ENCODE data around the gene RAI1.

Gene RAI1

DNA sequence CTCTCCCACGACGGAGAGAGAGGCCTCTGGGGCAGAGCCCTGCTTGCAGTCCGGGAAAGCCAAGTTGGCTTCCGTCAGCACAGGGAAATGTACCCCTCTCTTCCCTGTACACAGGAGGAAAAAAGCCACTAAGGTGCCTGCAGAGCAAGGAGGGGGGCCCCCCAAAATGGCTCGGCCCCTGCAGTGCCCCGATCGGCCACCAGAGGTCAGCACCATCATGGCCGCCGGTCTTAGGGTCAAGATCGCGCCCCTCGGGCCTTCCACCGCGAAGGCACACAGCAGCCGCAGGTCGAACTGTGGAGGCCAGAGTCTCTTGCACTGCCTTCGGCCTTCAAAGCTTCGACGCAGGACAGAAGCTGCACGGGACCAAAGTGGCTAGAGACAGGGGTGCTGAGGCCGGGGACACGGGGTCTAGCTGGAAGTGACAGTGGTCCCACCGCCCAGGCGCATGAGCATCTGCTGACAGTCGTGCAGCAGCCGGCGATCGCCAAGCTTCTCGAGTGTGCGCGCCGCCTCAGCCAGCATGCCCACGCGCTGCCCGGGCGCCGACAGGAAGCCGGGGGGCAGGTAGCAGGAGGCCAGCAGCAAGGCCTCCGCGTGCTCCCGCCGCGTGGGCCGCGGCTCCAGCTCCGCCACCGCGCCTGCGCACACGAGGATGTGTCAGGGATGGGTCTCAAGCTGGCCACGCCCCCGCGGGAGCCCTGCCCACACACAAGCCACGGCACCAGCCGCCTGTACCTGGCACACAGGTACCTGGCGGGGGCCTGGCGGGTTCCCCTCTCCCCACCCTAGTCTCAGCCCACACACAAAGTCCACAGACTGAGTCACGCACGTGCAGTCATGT is 131.2 kb downstream of the RAI1 start:
- Histone ChIP-seq H3K4me3 (ENCODE audit: low read length) (no peak overlapping the region), H3K36me3 (ENCODE audit: insufficient read depth, low read length) (peaks cover 27% of the 10 kb centered on the region), H2AFZ (ENCODE audit: low read depth, low read length) (no peak overlapping the region), H3K9me3 (ENCODE audit: low read length) (no peaks in the 10 kb centered on the region), H3K27me3 (ENCODE audit: insufficient read depth, low read length) (no peaks in the 10 kb centered on the region), H3K4me1 (ENCODE audit: insufficient read depth, low read length) (peaks cover 16% of the 10 kb centered on the region)

DNA sequence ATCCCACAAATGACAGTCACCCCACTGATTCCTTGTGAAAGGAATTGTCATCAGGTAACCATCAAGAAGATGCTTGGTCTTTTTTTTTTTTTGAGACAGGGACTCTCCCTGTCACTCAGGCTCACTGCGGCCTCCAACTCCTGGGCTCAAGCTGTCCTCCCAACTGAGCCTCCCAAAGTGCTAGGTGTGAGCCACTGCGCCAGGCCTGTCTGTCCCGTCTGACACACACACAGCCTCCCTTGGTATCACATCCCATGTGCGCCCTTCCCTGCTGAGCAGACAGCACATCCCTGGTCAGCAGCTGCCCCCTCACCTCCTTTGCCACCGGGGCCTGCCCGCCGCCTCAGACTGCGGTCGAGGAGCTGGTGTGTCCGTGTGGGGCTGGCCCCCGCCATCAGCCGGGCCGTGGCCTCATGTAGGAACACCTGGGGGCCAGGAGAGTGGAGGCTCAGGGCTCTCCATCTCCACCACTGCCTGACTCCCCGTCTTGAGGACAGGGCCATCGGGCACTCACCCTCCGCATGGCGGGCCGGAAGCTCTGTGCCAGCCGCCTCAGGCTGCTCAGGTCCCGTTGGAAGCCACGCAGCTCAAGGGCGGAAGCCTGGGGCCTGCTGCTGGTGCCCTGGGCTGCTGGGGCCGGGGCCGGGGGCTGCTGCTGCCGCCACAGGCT is 131.9 kb downstream of the RAI1 start:
- Histone ChIP-seq H3K9me3 (ENCODE audit: low read length) (no peaks in the 10 kb centered on the region), H3K36me3 (ENCODE audit: insufficient read depth, low read length) (peaks cover 23% of the 10 kb centered on the region), H3K4me3 (ENCODE audit: low read length) (no peak overlapping the region), H3K4me1 (ENCODE audit: insufficient read depth, low read length) (peaks cover 16% of the 10 kb centered on the region), H2AFZ (ENCODE audit: low read depth, low read length) (no peak overlapping the region), H3K27me3 (ENCODE audit: insufficient read depth, low read length) (no peaks in the 10 kb centered on the region)

DNA sequence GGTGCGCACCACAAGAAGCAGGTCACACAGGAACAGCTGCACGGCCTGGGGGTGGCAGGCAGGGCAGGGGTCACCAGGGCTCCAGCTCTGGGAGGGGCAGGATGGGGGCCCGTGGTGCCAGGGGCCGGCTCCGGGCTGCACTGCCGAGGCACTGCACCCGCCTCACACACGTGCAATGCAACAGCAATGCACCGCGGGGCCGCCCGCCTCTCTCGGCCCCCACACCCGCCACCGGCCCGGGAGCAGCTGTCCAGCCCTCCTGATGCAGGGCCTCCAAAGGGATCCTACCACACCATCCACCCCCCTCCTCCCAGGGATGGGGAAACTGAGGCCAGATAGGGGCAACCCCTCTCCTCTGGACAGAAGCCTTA is 132.5 kb downstream of the RAI1 start:
- H3K27me3 ChIP-seq (ENCODE audit: insufficient read depth, low read length) = no peaks in the 10 kb centered on the region
- no peak overlapping the region for H2AFZ ChIP-seq (ENCODE audit: low read depth, low read length)
- no peaks in the 10 kb centered on the region for H3K9me3 ChIP-seq (ENCODE audit: low read length)
- H3K4me1 ChIP-seq (ENCODE audit: insufficient read depth, low read length) = peaks cover 16% of the 10 kb centered on the region
- H3K36me3 ChIP-seq (ENCODE audit: insufficient read depth, low read length) = peaks cover 20% of the 10 kb centered on the region
- H3K4me3 ChIP-seq (ENCODE audit: low read length) = no peak overlapping the region

DNA sequence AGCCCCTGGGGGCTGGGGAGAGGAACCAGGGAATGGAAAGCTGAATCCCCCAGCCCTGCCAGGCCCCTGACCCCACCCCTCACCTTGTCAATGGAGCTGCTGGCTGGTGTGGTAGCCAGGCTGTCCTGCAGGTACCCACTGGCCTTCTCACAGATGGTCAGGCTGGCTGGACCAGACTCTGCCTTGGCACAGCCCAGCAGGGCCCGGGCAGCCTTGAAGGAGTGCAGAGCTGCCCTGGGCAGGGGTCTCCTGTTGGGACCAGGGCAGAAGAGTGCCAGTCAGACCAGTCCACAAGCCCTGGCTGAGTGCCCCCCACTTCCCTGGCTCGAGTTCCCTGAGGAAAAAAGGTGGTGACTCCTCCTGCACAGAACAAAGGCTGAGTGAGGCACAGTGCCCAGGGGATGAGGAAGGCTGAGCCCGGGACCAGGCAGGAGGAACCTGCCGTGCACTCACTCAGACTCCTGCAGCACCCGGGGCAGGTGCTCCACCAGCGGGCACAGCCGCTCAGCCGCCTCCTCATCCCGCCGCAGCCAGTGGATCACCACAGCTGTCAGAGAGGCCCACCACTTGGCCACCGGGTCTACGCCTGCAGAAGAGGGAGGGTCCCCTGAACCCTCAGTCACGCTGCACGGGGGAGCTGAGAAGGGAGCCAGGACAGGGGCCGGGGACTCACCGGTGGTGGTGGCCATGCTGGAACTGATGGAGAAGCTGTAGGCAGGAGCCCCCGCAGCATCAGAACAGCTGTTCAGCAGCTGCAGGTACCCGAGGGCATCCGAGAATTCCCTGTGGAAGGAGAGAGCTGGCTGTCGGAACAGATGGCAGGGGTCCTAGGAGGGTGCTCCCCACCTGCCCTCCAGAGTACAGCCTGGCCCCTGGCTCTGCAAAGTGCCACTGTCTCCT is 133.2 kb downstream of the RAI1 start:
- no peak overlapping the region for H3K4me3 ChIP-seq (ENCODE audit: low read length)
- H3K36me3 ChIP-seq (ENCODE audit: insufficient read depth, low read length) = peaks cover 19% of the 10 kb centered on the region
- H2AFZ ChIP-seq (ENCODE audit: low read depth, low read length) = no peak overlapping the region
- peaks cover 16% of the 10 kb centered on the region for H3K4me1 ChIP-seq (ENCODE audit: insufficient read depth, low read length)
- H3K27me3 ChIP-seq (ENCODE audit: insufficient read depth, low read length) = no peaks in the 10 kb centered on the region
- H3K9me3 ChIP-seq (ENCODE audit: low read length) = no peaks in the 10 kb centered on the region

DNA sequence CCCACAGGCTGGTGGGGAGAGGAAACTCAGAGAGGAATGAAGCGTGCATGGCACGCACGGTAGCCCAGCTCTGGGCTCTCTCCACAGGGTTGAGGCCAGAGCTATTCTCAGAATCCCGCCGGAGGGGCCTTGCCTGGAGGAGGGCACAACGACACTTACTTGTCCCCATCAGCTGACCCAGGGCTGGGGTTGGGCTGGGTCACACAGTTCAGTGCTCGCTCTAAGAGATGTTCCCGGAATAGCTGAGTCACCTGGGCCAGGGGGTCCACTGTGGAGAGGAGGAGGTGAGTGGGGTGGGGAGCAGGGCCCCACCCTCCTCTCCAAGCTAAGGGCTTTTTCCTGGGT is 133.8 kb downstream of the RAI1 start:
- Histone ChIP-seq H3K36me3 (ENCODE audit: insufficient read depth, low read length) (peaks cover 18% of the 10 kb centered on the region), H2AFZ (ENCODE audit: low read depth, low read length) (no peak overlapping the region), H3K27me3 (ENCODE audit: insufficient read depth, low read length) (no peaks in the 10 kb centered on the region), H3K4me1 (ENCODE audit: insufficient read depth, low read length) (peaks cover 16% of the 10 kb centered on the region), H3K9me3 (ENCODE audit: low read length) (no peaks in the 10 kb centered on the region), H3K4me3 (ENCODE audit: low read length) (no peak overlapping the region)

DNA sequence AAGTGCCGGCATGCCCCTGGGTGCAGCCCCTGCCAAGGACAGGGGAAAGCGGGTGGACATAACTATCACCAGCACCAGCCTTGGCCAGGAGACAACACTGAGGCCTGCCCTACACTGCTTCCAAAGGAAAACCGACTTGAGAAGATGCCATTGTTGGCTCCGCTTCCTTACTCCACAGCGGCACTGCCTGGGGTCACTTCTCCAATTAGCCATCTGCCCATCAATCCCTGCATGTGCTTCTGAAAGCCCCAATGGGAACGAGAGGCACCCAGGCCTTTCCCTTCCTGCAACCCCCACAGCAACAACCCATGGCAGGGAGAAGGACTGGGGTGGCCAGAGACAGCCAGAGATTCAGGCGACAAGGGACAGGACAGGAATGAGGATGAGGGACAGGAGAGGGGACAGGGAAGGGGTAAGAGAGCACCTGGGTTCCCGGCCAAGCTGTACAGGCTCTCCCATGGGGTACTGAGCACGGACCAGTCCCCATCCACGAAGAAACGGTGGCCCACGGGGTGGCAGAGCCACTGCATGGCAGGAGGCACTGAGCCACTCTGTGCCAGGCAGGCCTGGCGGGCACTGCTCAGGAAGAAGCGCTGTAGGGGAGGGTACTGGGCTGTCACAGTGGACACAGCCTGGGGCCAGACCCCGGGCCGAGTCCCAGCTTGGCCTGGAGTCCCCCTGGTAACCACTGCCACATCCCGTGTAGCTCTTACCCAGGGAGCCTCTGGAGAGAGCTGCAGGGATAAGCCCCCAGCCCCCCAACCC is 134.4 kb downstream of the RAI1 start:
- H3K4me3 ChIP-seq (ENCODE audit: low read length) = no peak overlapping the region
- peaks cover 12% of the 10 kb centered on the region for H3K36me3 ChIP-seq (ENCODE audit: insufficient read depth, low read length)
- H2AFZ ChIP-seq (ENCODE audit: low read depth, low read length) = no peak overlapping the region
- no peaks in the 10 kb centered on the region for H3K27me3 ChIP-seq (ENCODE audit: insufficient read depth, low read length)
- H3K9me3 ChIP-seq (ENCODE audit: low read length) = no peaks in the 10 kb centered on the region
- peaks cover 14% of the 10 kb centered on the region for H3K4me1 ChIP-seq (ENCODE audit: insufficient read depth, low read length)

DNA sequence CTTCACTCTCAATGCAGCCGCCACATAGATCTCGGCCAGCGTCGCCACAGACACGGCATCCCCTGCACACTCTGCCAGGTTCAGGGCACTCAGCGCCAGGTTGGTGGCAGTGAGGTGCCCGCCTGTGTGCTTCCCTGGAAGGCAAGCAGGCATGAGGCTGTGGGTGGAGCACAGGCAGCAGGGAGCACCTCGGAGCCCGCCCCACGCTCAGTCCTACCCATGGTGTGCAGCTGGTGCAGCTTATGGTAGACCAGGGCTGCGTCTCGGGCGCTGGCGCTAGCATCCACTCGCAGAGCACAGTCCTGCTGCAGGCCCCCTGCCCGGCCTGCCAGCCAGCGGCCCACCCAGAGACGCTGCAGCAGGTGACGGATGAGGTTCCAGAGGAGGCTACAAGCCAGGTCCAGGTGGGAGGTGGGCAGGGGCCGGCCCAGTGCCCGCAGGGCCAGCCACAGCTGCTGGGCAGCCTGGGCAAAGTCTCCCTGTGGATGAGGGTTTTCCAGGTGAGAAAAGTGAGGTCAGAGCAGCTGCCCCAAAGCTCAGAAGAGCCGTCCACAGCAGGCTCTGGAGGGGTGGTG is 135.1 kb downstream of the RAI1 start:
- H3K4me1 ChIP-seq (ENCODE audit: insufficient read depth, low read length) = peaks cover 10% of the 10 kb centered on the region
- peaks cover 8% of the 10 kb centered on the region for H3K36me3 ChIP-seq (ENCODE audit: insufficient read depth, low read length)

DNA sequence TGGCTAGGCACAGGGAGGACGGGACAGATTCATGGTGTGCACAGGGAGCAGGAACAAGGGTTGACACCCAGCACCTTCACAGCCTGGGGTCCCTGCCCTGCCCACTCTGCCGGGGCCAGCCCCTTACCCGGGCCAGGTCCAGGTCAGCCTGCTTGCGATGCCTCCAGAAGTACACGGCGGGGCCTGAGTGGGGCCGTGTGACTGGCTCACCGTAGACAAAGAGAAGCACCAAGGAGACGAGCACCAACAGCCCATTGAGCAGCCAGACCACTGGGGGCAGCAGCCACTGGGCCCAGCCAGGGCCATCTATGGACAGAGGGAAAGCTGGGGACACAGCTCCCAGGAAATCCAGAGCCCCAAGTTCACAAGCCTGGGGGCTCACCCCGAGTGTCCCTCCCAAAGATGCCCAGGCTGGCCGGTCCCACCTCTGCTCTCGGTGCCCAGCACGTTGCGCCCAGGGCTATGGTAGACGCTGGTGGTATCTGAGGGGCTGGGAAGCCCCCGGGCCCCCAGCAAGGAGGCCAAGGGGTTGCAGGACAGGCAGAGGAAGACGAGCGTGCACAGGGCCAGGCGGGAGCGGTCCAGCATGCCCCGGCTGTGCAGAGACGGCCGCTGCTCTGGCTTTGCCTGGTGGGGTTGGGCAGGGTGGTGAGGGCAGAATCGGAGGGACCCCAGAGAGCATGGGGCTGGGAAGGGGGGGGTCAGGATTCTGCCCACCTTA is 135.7 kb downstream of the RAI1 start:
- H3K4me3 ChIP-seq (ENCODE audit: low read length) = no peak overlapping the region
- no peaks in the 10 kb centered on the region for H3K27me3 ChIP-seq (ENCODE audit: insufficient read depth, low read length)
- H2AFZ ChIP-seq (ENCODE audit: low read depth, low read length) = no peak overlapping the region
- peaks cover 8% of the 10 kb centered on the region for H3K36me3 ChIP-seq (ENCODE audit: insufficient read depth, low read length)
- H3K4me1 ChIP-seq (ENCODE audit: insufficient read depth, low read length) = peaks cover 4% of the 10 kb centered on the region
- no peaks in the 10 kb centered on the region for H3K9me3 ChIP-seq (ENCODE audit: low read length)

More for the DNA sequence above, 135.1 kb downstream of the RAI1 start:
- Histone ChIP-seq H3K4me3 (ENCODE audit: low read length) (no peak overlapping the region), H3K27me3 (ENCODE audit: insufficient read depth, low read length) (no peaks in the 10 kb centered on the region), H3K9me3 (ENCODE audit: low read length) (no peaks in the 10 kb centered on the region), H2AFZ (ENCODE audit: low read depth, low read length) (no peak overlapping the region)

DNA sequence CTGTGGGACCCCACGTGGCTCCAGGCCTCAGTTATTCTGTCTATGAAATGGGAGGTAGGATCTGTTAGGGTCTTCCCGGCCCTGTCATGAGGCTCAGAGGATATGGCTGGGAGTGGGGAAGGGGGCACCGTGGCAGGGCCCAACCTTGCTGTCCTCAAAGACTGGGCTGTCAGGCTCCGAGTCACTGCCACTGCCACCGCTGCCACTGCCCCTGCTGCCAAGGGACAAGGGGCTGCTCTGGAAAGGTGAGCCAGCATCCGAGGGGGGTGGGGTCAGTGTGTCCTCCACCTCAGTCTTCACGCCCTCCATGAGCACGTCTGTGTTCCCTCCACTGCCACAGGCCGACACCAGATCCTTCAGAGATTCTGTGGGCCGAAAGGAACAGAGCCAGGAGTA is 136.3 kb downstream of the RAI1 start:
- no peak overlapping the region for H2AFZ ChIP-seq (ENCODE audit: low read depth, low read length)
- no peak overlapping the region for H3K4me3 ChIP-seq (ENCODE audit: low read length)
- peaks cover 3% of the 10 kb centered on the region for H3K4me1 ChIP-seq (ENCODE audit: insufficient read depth, low read length)
- no peaks in the 10 kb centered on the region for H3K9me3 ChIP-seq (ENCODE audit: low read length)
- no peaks in the 10 kb centered on the region for H3K27me3 ChIP-seq (ENCODE audit: insufficient read depth, low read length)
- H3K36me3 ChIP-seq (ENCODE audit: insufficient read depth, low read length) = peaks cover 8% of the 10 kb centered on the region

DNA sequence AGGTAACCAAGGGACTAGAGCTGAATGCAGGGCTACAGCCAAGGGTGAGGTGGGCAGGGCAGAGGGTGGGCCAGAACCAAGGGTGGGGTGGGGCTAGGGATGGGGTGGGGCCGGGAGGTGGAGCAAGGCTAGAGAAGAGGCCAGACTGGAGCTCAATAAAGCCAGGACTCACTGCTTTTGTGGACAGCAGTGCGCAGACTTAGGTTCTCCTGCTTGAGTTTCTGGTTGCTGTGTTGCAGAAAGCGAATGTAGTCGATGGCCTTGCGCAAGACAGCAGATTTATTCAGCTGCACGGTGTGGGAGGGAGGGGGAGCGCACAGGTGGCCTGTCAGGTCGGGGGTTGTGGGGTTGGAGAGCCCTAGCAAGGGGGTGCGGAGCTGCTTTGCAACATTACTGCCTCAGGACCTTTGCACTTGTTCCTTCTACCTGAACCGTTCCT is 136.8 kb downstream of the RAI1 start:
- Histone ChIP-seq H2AFZ (ENCODE audit: low read depth, low read length) (no peak overlapping the region), H3K4me3 (ENCODE audit: low read length) (no peak overlapping the region), H3K36me3 (ENCODE audit: insufficient read depth, low read length) (peaks cover 5% of the 10 kb centered on the region), H3K4me1 (ENCODE audit: insufficient read depth, low read length) (peaks cover 8% of the 10 kb centered on the region), H3K9me3 (ENCODE audit: low read length) (no peaks in the 10 kb centered on the region), H3K27me3 (ENCODE audit: insufficient read depth, low read length) (no peaks in the 10 kb centered on the region)

DNA sequence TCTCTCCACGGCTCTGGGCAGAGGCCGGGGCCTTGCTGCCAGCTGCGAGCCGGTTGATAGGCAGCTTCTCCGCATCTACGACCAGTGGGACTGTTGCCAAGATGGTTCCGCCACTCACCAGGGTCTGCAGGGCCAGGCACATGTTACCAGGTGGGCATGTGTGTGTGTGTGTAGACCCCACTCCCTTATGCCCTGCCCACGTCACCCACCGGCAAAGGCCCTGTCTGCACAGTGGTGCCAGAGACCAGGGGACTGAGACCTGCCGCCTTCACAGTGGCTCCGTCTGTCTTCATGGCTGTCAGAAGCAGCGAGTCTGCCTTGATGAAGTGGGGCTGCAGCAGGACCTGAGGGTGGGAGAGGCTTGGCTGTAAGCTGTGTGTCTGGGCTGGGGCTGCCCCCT is 137.9 kb downstream of the RAI1 start:
- no peak overlapping the region for H2AFZ ChIP-seq (ENCODE audit: low read depth, low read length)
- H3K4me1 ChIP-seq (ENCODE audit: insufficient read depth, low read length) = peaks cover 15% of the 10 kb centered on the region
- H3K4me3 ChIP-seq (ENCODE audit: low read length) = no peak overlapping the region
- H3K27me3 ChIP-seq (ENCODE audit: insufficient read depth, low read length) = no peaks in the 10 kb centered on the region
- no peaks in the 10 kb centered on the region for H3K9me3 ChIP-seq (ENCODE audit: low read length)
- H3K36me3 ChIP-seq (ENCODE audit: insufficient read depth, low read length) = peaks cover 4% of the 10 kb centered on the region

DNA sequence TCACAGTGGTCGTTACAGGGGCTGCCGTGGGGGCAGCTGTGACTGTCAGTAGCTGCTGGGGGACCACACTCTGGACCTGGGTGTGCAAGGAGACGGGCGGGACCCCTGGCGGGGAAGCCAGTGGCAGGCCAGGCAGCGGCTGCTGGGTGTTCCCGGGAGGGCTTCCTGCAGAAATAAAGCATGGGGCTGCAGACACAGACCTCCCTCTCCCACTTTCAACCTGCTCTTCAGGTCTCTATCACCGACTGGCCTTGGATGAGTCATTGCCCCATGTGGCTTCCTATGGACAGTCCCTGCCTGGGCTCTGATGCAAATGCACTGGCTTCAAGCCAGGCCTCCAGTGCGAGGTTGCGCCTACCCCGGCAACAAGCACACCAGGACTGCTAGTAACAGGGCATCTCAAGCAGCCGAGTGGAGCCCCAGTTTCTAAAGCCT is 138.3 kb downstream of the RAI1 start:
- Histone ChIP-seq H2AFZ (ENCODE audit: low read depth, low read length) (no peak overlapping the region), H3K9me3 (ENCODE audit: low read length) (no peaks in the 10 kb centered on the region), H3K4me3 (ENCODE audit: low read length) (no peak overlapping the region), H3K27me3 (ENCODE audit: insufficient read depth, low read length) (no peaks in the 10 kb centered on the region), H3K36me3 (ENCODE audit: insufficient read depth, low read length) (peaks cover 4% of the 10 kb centered on the region), H3K4me1 (ENCODE audit: insufficient read depth, low read length) (peaks cover 20% of the 10 kb centered on the region)

Data from neuron (in vitro differentiated cells).